Stimulated activated CD4-positive, alpha-beta T cell treated with anti-CD3 and anti-CD28 coated beads, Interleukin-4, amount 100 ng/mL, for 48 hours (primary cell): ENCODE results near the gene PHACTR4.
A peak's percentile ranks its signal among the peaks of the same experiment; 100 is the strongest.
"Not testable (repeated sequence)": the region's sequence is repeated elsewhere in the genome, so short reads cannot be mapped to it uniquely, and the experiment has no call there.

Experiments
- DNase-seq, 2 donors: peaks; one replicate each; pipeline ENCODE4 v3.0.0-alpha.2; 2020; ENCODE audit warnings: low read depth in 2 of 2

PHACTR4 gene

GRCh38 chr1:28494737-28495136 is 125.2 kb downstream of the PHACTR4 start:
- DNase-seq, result no peak

- no peak for DNase-seq
Observed at GRCh38 chr1:28499553-28499952, 130.0 kb downstream of the PHACTR4 start.

- no peak for DNase-seq
Observed at GRCh38 chr1:28501925-28502324, 132.4 kb downstream of the PHACTR4 start.

GRCh38 chr1:28503117-28503516 is 133.6 kb downstream of the PHACTR4 start:
- no peak for DNase-seq

GRCh38 chr1:28505406-28506187 is 136.1 kb downstream of the PHACTR4 start, which contains the start of gene RCC1:
RCC1 (plus strand) TSS chr1:28506043; CDS start chr1:28529867, 23,824 bp downstream.
- DNase-seq, result peak; percentile 85 to 93

GRCh38 chr1:28506907-28507246 is 137.3 kb downstream of the PHACTR4 start:
- DNase-seq, result no peak

- DNase-seq, result no peak
Observed at GRCh38 chr1:28507247-28507645, 137.7 kb downstream of the PHACTR4 start.

- DNase-seq, result no peak
Observed at GRCh38 chr1:28507646-28508434, 138.3 kb downstream of the PHACTR4 start.

- DNase-seq, result no peak
Observed at GRCh38 chr1:28508435-28508754, 138.9 kb downstream of the PHACTR4 start.

GRCh38 chr1:28509705-28510272 is 140.2 kb downstream of the PHACTR4 start:
- DNase-seq, result no peak

GRCh38 chr1:28510273-28510969 is 140.9 kb downstream of the PHACTR4 start:
- DNase-seq, result no peak

GRCh38 chr1:28510970-28511440 is 141.5 kb downstream of the PHACTR4 start:
- DNase-seq, result no peak

GRCh38 chr1:28512058-28512611 is 142.6 kb downstream of the PHACTR4 start:
- no peak for DNase-seq

GRCh38 chr1:28514445-28514933 is 144.9 kb downstream of the PHACTR4 start:
- DNase-seq, result not testable (repeated sequence)

GRCh38 chr1:28516518-28516956 is 147.0 kb downstream of the PHACTR4 start:
- no peak for DNase-seq

- no peak for DNase-seq
Observed at GRCh38 chr1:28517649-28517999, 148.1 kb downstream of the PHACTR4 start.

GRCh38 chr1:28518000-28518744 is 148.6 kb downstream of the PHACTR4 start:
- peak; percentile 88 for DNase-seq

- no peak for DNase-seq
Observed at GRCh38 chr1:28518745-28519341, 149.3 kb downstream of the PHACTR4 start.

GRCh38 chr1:28519946-28520725 is 150.6 kb downstream of the PHACTR4 start:
- no peak for DNase-seq

GRCh38 chr1:28520796-28521195 is 151.3 kb downstream of the PHACTR4 start:
- not testable (repeated sequence) for DNase-seq
